ENCODE measurements around the gene UBE2L3.
"Not testable (repeated sequence)": the region's sequence is repeated elsewhere in the genome, so short reads cannot be mapped to it uniquely, and the experiment has no call there.

UBE2L3 gene

DNA sequence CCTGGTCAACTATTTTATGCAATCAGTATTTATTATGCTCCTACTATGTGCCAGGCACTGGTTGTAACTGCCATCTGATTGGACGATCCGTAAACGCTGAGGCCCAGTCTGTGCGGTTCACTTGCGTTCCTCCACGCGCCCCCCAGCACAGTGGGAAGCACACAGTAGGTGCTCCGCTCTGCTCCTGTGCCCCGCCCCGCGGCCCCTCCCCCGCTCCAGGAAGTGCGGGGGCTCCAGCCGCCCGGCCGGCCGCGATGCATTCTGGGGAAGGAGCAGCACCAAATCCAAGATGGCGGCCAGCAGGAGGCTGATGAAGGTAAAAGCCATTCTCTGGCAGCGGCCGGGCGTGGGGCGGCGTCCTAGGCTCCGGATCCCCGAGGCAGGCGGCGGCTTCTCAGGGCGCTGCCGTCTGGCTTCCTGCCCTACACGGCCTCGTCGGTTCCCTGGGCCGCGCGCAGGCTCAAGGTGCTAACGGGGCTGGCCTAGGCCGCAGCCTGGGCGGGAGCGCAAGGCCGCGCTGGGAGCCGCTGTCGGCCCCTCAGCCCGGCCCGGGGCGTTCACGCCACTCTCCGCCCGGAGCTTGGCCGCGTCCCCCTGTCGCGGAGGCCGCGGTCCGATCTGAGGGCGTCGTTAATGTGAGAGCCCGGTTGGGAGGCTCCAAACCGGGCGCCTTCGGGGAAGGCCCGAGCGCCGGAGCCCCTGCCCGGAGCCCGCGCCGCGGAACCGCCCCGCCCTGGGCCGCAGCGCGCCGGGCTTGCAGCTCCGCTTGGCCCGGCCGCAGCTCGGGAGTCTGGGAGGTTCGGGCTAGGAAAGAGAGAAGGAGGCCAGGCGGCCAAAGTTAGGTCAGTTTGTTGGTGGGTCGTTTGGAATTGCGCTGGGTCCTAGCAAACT is at the start of gene UBE2L3:
TSS of gene UBE2L3 (plus strand) at position 259 of the 891 bp plus-strand sequence. CDS start at position 290, 31 bp downstream.
- DNase-seq (ENCODE audit: low read depth), result peak; percentile 79

DNA sequence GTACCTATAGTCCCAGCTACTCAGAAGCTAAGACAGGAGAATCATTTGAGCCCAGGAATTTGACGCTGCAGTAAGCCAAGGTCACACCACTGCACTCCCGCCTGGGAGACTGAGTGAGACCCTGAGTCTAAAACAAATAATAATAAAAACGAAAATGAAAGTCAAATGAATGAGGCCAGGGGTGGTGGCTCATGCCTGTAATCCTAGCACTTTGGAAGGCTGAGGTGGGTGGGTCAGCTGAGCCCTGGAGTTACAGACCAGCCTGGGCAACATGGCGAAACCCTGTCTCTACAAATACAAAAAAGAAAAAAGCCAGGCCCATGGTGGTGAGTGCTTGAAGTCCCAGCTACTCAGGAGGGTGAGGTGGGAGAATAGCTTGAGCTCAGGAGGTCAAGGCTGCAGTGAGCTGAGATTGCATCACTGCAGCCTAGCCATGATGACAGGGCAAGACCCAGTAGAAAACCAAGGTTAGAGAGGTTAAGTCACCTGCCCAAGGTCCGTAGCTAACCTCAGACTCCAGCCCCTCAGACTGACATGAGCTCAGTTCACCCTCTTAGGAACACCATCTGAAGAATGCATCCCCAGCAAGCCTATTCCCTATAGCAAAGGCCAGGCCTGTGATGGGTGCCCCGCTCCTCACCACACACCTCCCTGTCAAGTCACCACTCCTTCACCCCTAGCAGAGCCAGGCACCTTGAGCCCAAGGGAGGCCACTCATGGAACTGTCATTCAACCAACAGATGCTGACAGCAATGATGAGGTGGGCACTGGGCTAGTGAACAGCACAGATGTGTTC is 40.6 kb upstream of the UBE2L3 start:
- DNase-seq (ENCODE audit: low read depth), result not testable (repeated sequence)

DNA sequence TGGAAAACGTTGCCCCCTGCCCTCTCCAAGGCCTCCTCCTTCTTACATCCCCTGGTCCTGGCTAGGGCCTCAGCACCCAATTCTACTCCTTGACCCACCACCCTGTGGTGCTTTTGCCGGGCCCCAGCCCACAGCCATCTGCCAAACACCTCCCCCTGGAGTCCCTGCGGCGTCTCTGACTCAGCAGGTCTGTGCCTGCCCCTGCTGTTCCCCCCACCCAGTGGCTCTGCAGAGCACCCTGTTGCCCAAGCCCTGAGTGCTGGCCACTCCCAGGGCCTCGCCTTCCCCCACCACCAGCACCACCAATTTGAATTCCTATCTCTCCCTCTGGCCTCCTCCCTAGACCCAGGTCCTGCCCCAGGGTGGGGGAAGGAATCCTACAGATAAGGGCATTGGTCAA is 36.0 kb upstream of the UBE2L3 start:
- not testable (repeated sequence) for DNase-seq (ENCODE audit: low read depth)

DNA sequence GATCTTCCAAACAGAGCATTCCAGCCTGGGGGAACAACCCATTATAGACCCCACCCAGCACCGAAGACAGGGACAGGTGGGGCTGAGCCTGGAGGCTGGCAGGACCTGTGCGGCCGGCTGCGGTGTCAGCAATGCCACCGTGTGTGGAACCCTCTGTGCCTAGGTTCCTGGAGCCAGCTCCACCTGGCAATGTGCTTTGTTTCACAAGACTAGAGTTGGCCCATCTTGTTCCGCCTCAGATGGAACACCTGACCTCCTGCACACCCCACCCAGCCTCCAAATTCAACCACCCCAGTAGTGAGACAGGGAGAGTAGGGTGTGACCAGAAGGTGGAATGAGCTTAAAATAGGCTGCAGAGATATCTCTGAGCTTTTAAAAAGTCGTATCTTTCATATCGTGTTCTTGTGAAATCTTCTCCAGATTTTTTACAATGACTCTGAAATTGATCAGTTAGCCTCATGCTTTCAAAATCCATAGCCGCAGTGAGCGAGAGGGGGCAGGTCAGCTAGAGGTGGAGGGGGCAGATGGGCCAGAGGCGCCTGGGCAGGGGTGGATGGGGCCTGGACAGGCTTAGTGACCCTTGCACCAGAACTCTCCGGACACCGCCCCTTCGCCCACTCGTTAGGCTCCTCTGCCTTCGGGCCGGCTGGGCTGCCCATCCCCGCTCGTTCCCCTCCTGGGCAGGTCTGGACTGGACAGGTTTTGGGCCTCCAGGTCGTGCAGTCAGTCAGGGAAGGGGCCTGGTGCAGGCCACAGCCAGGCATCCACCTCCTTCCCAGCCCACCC is 34.5 kb upstream of the UBE2L3 start:
- DNase-seq (ENCODE audit: low read depth), result not testable (repeated sequence)

DNA sequence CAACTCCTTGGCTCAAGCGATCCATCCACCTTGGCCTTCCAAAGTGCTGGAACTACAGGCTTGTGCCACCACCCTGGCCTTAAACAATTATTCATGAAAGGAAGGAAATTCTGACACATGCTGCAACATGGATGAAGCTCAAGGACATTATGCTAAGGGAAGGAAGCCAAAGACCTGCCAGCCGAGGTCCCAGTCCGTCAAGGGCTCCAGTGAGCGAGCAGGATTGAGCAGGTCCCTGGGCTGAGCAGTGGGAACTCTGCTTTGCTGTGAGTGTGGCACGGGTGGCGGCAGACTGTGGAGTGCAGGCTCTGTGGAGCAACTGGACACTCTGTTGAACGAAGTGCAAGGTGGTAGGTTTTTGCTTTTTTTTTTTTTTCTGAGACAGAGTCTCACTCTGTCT is 27.7 kb upstream of the UBE2L3 start:
- not testable (repeated sequence) for DNase-seq (ENCODE audit: low read depth)

DNA sequence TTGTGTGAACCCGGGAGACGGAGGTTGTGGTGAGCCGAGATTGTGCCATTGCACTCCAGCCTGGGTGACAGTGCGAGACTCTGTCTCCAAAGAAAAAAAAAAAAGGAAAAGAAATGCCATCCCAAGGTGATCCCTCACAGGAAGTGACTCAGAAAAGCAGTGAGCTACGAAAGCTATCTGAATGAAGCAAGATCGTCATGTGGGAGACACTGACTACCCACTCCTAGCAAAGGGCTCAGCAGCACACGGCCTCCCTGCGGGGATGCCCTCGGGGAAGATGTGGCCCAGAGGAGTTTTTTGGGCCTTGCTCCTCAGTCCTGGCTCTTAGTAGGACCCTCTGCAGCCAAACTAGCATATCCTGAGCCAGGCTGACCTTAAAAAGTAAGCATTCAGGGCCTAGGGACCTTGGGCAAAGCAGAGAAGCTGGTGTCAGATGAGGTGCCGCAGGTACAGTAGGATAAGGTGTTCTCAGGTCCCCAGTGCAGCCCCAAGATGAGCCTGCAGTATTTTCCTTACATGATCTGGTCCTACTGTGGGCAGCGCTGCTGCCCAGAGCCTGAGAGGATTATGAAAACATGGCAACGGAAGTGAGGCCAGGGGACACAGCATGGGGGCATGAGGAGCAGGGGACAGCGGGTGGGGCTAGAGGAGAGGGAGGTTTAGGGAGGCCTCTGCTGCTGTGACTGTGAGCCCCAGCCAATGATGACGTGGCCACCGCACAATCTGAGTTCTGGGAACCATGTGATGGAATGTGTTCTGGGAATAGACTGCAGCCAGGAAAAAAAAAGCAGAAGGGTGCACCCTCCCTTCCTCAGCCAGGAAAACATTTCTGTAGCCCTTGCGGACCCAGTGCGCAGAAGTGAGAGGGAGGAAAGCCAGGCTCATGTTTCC is 22.8 kb upstream of the UBE2L3 start:
- not testable (repeated sequence) for DNase-seq (ENCODE audit: low read depth)

DNA sequence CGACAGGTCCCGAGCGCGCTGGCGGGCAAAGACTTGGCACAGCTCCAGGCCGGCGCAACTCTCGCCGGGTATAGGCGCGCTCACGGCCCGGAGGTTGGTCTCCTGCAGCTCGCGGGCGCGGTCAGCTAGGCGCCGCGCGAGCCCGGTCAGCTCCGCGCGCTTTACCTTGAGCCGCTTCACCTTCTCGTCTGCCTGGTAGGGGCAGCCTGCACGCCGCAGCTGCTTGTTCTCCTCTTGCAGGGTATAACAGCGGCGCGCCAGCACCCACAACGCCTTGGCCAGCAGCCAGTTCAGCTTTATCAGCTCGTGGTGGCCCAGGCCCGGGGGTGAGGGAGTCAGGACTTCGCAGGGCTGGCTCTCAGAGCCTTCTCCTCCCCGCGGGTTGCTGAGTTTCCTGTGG is 18.0 kb upstream of the UBE2L3 start:
- not testable (repeated sequence) for DNase-seq (ENCODE audit: low read depth)

DNA sequence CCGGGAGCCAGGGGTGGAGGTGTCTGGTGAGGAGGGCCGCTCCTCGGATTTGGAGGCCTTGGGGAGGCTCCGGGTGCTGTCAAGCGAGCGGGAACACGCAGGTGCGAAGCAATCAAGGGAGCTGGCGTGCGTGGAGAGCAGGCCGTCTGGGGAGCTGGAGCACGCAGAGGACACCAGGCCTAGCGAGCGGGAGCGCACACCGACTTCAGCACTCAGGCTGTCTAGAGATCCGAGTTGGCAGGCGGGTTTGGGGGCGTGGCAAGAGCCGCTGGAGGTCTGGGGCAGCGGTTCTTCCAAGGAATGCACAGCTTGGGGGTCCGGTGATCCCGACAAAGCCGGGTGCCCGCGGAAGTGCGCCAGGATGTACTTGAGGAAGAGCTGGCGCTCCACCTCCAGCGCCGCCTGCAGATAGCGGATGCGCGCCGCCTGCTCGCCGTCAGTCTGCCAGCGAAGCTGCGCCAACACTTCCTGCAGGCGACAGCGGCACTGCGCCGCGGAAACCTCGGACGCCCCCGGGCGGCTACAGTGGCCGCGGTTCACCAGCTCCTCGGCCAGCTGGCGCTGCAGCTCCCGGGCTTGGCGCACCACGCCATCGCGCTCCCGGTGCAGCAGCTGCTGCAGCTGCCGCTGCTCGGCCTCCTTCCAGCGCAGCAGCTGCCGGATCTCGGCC is 17.4 kb upstream of the UBE2L3 start:
- DNase-seq (ENCODE audit: low read depth), result not testable (repeated sequence)

DNA sequence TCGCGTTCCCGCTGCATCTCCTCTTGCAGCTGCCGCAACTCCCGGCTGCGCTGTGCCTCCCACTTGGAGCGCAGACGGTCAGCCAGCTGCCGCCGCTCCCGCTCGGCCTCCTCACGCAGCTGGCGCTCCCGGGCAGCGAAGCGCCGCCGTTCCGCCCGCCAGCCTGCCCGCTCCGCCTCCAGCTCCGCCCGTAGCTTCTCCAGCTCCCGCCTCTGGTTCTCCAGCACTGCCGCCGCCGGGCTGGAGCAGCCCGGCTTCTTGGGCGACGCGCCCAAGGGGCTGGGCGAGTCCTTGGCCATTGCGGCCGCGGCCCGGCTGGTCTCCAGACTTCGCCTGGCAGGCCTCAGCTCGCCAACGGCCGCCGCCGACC is 16.9 kb upstream of the UBE2L3 start:
- DNase-seq (ENCODE audit: low read depth), result not testable (repeated sequence)

DNA sequence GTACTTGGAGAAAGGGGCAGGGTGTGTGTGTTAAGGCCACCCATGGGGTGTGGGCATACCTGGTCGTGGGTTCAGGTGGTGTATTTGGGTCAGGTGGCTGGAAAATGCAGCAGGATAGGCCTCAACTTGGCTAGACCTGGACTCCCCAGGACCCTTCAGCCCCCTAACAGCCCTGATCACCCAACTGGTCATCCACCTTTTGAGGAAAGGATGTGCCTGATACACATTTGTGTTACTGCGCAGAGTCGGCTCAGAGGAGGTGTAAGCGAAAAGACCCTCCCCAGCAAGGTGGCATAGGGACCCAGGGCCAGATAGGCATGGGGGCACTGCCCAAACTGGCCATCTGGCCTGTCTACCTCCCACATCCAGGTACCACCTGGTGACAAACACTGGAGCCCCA is 16.2 kb upstream of the UBE2L3 start, which contains the start of gene RIMBP3C:
TSS of gene RIMBP3C (minus strand) at position 101 of the 400 bp plus-strand sequence. CDS start 485 bp downstream, outside the sequence.
- DNase-seq (ENCODE audit: low read depth), result not testable (repeated sequence)

DNA sequence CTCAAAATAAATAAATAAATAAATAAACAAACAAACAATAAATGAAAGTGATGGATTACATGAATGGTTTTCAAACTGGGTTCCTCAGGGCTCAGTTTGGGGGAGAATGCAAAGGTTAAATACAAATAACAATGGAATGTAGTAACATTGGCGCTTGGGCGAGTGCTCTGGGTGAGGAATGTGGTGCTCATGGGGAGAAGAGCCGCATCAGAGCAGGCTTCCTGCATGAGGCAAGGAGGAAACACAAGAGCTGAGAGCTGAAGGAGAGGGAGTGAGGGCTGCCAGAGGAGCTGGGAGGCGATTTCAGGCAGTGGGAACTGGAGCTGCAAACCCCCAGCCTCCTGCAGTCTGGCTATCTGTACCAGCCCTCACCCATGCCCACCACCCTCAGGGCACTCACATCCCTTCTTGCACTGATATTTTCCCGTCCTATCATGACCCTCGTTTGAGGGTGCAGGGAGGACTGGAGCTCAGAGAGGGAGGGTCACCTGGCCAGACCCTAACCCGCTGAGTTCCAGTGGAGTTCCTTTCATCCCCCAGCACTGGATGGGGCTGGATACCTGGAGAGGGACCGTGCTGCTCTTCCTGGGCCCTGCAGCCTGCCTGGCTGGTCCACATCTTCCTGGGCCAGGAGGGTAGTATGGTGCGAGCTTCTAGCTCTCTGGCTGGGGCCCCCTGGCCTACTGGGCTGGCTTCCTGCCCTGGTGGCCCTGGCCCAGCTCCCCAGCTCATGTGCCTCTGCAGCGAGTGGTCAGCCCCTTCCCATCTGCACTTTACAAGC is 8.0 kb upstream of the UBE2L3 start:
- DNase-seq (ENCODE audit: low read depth), result not testable (repeated sequence)

DNA sequence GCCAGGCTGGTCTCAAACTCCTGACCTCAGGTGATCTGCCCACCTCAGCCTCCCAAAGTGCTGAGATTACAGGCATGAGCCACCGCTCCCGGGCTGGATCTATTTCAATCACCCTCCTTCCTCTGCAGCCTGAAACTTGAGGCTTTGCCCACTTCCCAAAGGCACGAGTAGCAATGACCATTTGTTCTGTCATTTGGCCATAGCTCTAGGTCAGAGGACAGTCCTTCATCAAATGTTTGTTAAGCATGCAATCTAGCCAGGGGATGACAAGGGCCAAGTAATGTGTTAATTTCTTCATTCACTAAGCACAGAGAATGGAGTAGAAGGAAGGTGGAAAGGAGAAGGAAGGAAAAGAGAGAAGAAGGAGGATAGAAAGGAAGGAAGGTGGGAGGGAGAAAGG is 6.9 kb upstream of the UBE2L3 start:
- DNase-seq (ENCODE audit: low read depth), result not testable (repeated sequence)

DNA sequence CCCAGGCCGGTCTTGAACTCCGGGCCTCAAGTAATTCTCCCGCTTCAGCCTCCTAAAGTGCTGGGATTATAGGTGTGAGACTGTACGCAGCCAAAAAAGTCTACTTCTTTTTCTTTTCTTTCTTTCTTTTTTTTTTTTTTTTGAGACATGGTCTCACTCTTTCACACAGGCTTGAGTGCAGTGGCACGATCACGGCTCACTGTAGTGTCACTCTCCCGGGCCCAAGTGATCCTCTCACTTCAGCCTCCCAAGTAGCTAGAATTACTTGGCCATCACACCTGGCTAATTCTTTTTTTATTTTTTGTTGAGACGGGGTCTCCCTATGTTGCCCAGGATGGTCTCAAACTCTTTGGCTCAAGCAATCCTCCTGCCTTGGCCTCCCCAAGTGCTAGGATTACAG is 3.6 kb upstream of the UBE2L3 start:
- DNase-seq (ENCODE audit: low read depth), result no peak

DNA sequence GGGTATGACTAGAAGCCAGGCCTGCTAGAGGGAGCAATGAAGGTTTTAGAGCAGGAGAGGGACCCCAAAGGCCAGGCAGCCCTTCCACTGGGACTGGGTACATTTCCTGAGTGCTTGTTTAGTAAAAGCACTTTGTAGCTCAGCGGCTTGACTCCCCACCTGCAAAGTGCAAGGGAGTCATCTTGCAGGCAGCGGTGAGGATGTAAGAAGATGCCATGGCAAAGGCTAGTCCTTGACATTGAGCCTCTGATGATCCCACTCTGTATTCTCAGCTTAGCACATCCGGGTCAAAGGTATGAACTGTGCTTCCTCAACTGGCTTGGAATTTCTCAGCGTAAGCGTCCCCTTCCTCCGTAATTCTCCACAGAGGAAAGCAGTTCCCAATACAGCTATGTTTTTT is 3.1 kb upstream of the UBE2L3 start:
- no peak for DNase-seq (ENCODE audit: low read depth)

DNA sequence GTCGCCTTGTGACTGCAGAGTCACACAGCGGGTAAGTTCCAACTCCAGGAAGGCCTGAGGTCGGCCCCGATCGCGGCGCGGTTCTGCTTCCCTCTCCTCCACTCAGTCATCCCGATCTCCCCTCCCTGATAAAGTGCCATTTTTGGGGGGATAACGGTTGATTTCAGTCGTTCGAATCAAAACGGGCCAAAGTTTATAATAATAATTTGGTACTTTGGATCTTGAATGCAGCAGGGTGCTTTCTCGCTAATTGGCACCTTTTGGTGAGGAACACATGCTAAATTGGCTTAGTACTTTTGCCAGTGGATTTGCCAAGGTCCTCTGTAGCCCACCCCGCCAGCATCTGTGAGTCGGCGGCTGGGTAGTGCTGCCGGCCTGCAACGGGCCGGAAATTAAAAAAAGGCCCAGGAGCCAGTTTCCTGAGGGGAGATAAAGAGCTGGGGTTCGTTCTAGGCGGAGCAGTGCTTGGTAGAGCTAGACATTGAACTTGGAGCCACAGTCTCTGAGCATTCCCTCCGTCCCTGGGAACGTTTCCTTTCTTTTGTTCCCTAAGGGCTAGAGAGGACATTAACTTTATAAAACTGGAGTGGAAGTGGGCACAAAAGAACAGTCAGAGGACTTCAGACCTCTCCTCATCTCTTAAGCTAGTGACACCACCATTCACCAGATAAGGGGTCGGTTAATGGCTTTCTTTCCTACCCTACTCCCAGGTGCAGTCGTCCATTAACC is 997 bp downstream of the UBE2L3 start:
- no peak for DNase-seq (ENCODE audit: low read depth)

DNA sequence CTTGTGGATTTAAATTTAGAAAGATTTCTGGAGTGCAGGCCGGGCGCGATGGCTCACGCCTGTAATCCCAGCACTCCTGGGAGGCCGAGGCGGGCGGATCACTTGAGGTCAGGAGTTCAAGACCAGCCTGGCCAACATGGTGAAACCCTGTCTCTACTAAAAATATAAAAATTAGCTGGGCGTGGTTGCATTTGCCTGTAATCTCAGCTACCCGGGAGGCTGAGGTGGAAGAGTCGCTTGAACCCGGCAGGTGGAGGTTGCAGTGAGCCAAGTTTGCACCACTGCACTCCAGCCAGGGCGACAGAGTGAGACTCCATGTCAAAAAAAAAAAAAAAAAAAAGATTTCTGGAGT is 1.5 kb downstream of the UBE2L3 start:
- not testable (repeated sequence) for DNase-seq (ENCODE audit: low read depth)

DNA sequence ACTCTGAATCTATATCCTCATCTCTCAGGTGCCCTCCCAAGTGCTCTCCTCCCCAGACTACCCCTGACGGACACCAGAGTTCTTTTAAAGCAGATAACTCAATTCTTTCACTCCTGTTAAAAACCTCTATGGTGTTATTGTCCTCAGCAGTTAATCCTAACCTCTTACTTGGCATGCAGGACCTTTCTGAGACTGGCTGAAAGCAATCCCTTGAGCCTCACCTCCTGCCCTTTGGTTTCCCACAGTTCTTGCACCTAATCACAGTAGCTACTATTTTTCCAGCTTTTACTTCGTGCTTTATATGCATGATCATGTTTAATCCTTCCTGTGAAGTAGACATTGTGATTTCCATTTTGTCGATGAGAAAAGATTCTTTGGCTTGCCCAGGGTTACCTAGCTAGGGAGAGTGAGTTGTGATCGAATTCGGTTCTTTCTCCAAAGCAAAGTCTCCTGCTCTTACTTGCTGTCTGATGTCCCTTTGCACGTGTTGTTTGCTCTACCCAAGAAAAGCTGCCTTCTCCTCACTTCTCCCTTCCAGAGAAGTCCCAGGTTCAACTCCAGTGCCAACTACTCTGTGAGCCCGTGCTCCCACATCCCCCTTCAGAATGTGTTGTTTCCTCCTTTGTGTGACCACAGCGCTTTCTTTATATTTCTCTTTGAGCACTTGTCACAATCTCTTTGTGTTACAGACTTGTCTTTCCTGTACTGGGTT is 2.1 kb downstream of the UBE2L3 start:
- no peak for DNase-seq (ENCODE audit: low read depth)

DNA sequence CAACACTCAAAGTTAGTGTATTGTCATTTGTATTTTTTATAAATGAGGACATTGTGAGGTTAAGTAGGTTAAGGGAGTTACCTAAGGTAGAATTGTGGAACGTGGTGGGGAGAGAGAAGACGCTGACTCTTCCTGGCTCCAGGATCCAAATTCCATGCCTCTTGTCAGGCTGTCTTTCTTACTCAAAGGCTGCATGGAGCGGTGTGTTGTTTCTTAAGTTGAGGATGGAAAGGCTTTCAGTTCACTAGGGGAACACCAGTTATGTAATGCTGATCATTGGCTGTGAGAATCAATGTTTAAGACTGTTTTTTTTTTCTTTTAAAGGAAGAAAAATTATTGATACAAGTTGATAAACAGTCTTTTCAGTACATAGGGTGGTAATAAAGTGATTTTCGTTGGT is 2.9 kb downstream of the UBE2L3 start:
- DNase-seq (ENCODE audit: low read depth), result no peak

Data from fibroblast of gingiva (primary cell).